GM06990 (cell line): ENCODE measurements around the gene NOTCH4.
"Not testable (repeated sequence)": the region's sequence is repeated elsewhere in the genome, so short reads cannot be mapped to it uniquely, and the experiment has no call there.

Source experiments
- DNase-seq: peaks from one replicate; pipeline ENCODE4 v3.0.0-alpha.2; 2011; ENCODE audit not compliant: insufficient read length; ENCODE audit errors: extremely low read depth
- H3K27me3 ChIP-seq: replicated peaks from 2 replicates; pipeline ENCODE4 v1.6.0; 2011; ENCODE audit warnings: low read length; ENCODE audit not compliant: control insufficient read depth, insufficient read depth
- H3K36me3 ChIP-seq: 2 replicates; pipeline ENCODE4 v1.5.1; 2011; ENCODE audit warnings: low read length; ENCODE audit not compliant: control insufficient read depth, insufficient read depth
- H3K4me3 ChIP-seq: replicated peaks from 2 replicates; pipeline ENCODE4 v1.5.1; 2011; ENCODE audit warnings: low read depth, mild to moderate bottlenecking, control low read depth, low read length
- TF ChIP-seq, protein P1 (sequence below): IDR thresholded peaks from 2 replicates; pipeline ENCODE4 v1.5.1; 2011; ENCODE audit warnings: low read length, control low read depth, mild to moderate bottlenecking, inconsistent platforms; ENCODE audit not compliant: insufficient read depth, poor library complexity, severe bottlenecking

NOTCH4 gene

GRCh38 chr6:32223258-32224235, at the start of gene NOTCH4:
NOTCH4 (minus strand) TSS chr6:32224067; CDS start chr6:32223928, 139 bp downstream.
- H3K4me3 ChIP-seq = no peak within 1 kb of the TSS
- no peak for DNase-seq
- no peaks in the 10 kb centered on the region for H3K36me3 ChIP-seq
- no peaks in the 10 kb centered on the region; the same call in 1 of the 2 replicates for H3K27me3 ChIP-seq
- TF ChIP-seq, protein P1, sequence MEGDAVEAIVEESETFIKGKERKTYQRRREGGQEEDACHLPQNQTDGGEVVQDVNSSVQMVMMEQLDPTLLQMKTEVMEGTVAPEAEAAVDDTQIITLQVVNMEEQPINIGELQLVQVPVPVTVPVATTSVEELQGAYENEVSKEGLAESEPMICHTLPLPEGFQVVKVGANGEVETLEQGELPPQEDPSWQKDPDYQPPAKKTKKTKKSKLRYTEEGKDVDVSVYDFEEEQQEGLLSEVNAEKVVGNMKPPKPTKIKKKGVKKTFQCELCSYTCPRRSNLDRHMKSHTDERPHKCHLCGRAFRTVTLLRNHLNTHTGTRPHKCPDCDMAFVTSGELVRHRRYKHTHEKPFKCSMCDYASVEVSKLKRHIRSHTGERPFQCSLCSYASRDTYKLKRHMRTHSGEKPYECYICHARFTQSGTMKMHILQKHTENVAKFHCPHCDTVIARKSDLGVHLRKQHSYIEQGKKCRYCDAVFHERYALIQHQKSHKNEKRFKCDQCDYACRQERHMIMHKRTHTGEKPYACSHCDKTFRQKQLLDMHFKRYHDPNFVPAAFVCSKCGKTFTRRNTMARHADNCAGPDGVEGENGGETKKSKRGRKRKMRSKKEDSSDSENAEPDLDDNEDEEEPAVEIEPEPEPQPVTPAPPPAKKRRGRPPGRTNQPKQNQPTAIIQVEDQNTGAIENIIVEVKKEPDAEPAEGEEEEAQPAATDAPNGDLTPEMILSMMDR = no peak

DNA sequence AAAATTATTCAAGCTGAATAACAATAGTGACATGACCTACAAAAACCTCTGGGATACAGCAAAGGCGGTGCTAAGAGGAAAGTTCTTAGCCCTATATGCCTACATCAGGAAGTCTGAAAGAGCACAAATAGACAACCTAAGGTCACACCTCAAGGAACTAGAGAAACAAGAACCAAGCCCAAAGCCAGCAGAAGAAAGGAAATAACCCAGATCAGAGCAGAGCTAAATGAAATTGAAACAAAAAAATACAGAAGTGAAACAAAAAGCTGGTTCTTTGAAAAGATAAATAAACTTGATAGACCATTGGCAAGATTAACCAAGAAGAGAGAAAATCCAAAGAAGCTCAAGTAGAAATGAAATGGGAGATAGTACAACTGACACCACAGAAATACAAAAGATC, 47.6 kb upstream of the NOTCH4 start:
- DNase-seq = peak; percentile 20
- Histone ChIP-seq H3K27me3 (no peaks in the 10 kb centered on the region), H3K4me3 (no peak overlapping the region), H3K36me3 (no peaks in the 10 kb centered on the region)
- TF ChIP-seq, protein P1 = no peak

- not testable (repeated sequence) for H3K4me3 ChIP-seq, DNase-seq, H3K27me3 ChIP-seq, H3K36me3 ChIP-seq
Measured at GRCh38 chr6:32268459-32268858, 44.6 kb upstream of the NOTCH4 start.

DNA sequence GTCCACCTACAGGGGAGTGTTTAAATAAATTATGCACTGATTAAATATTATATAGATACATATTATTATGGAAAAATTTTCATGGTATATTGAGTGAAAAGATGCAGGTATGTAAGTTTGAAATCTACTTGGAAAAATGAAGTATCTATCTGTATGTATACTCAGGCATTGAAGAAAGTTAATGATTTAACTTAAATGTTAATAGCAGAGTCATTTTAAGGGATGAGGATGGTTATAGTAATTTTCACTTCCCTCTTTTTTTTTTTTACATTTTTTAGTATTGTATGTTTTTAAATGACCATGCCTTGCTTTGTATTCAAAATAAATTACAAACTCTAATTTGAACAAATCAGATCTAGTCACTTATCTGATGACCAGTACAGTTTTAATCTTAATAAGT, 43.2 kb upstream of the NOTCH4 start:
- H3K4me3 ChIP-seq = no peak overlapping the region
- no peak for DNase-seq
- TF ChIP-seq, protein P1 = no peak
- H3K36me3 ChIP-seq = no peaks in the 10 kb centered on the region
- H3K27me3 ChIP-seq = no peaks in the 10 kb centered on the region; the same call in 1 of the 2 replicates

- not testable (repeated sequence) for H3K36me3 ChIP-seq, H3K27me3 ChIP-seq, DNase-seq, H3K4me3 ChIP-seq
Measured at GRCh38 chr6:32257262-32257661, 33.4 kb upstream of the NOTCH4 start.

GRCh38 chr6:32255199-32256153, 31.6 kb upstream of the NOTCH4 start:
- TF ChIP-seq, protein P1 = peak; percentile 73
- Histone ChIP-seq H3K36me3 (no peaks in the 10 kb centered on the region), H3K4me3 (peak overlapping the region; percentile 26), H3K27me3 (no peaks in the 10 kb centered on the region)
- peak; percentile 52 for DNase-seq
